ENCODE measurements around the gene RTL5. TPM values are rescaled to one million over a fixed set of nuclear protein-coding genes. Genes with fewer than 3 reads are reported as not detected.

Gene RTL5
- total RNA-seq, 1 donor from 2014 or later: 6.8 TPM

DNA sequence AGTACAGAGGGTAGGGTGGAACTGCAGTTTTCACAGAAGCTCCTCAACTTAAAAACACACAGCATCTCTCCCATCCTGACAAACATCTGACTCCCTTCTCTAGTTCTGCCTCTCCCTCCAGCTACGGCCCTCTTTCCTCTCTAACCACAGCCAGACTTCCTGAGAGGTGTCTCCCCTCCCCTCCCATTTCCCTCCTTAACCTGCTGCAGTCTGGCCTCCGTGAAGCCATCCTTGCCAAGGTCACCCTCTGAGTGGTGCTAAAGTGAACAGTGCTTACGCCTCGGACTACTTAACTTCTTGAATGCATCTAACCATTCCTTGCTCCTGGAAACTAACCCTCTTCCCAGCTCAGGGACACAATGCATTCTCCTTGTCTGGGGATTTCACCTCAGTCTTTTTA lies 53.3 kb downstream of the RTL5 start:
- no peak for DNase-seq (ENCODE audit: low spot score)

Other genes with a start within 250 kb of the RTL5 start
- gene NHSL2, start 221.1 kb downstream of the RTL5 start, total RNA-seq: 13.6 TPM
- gene PIN4, start 49.8 kb upstream of the RTL5 start, total RNA-seq: 8.7 TPM
- 0.23 TPM for gene ERCC6L, start 107.1 kb upstream of the RTL5 start, total RNA-seq
- 860 TPM for gene RPS4X, start 145.3 kb upstream of the RTL5 start, total RNA-seq
- not detected for gene CITED1, start 174.0 kb upstream of the RTL5 start, total RNA-seq

All from mucosa of gallbladder (tissue), 1 donor.